ENCODE results near the gene CCL19. TPM values are rescaled to one million over a fixed set of nuclear protein-coding genes. Genes with fewer than 3 reads are reported as not detected.

The CCL19 gene
- total RNA-seq, 1 experiment from 2014 or later: not detected

GRCh38 chr9:34646211-34647083 is 44.6 kb downstream of the CCL19 start, which contains the start of gene GALT:
Gene GALT, plus strand, starts transcription at chr9:34646675. Its CDS starts 30 bp downstream, at chr9:34646705.
- CTCF ChIA-PET: interaction anchor here (0.6 to 1.6 kb wide), 4 partner anchors 9 to 56 kb away, joined by 3 to 5 read pairs (median 3); partner anchors contain the start of gene SIGMAR1
- Histone ChIP-seq H3K4me1 (ENCODE audit: insufficient read depth, low read length) (peaks cover 13% of the 10 kb centered on the region; the same call in 1 of the 2 replicates), H3K36me3 (ENCODE audit: low read depth, low read length) (no peaks in the 10 kb centered on the region), H3K4me3 (ENCODE audit: low read length) (peak within 1 kb of the TSS; percentile 81), H3K27ac (ENCODE audit: low read length) (no peak within 1 kb of the TSS), H3K9me3 (ENCODE audit: low read length) (no peaks in the 10 kb centered on the region), H3K79me2 (ENCODE audit: low read length) (peaks cover 10% of the 10 kb centered on the region; the same call in 1 of the 2 replicates), H2AFZ (ENCODE audit: low read length) (peak within 1 kb of the TSS; percentile 67), H3K27me3 (ENCODE audit: low read length) (no peaks in the 10 kb centered on the region), H3K4me2 (ENCODE audit: low read length) (peak within 1 kb of the TSS; percentile 92), H3K9me2 (replicated peaks; ENCODE audit: low read length) (no peaks in the 10 kb centered on the region), H4K20me1 (ENCODE audit: low read length) (no peaks in the 10 kb centered on the region), H3K9ac (ENCODE audit: low read length) (peak within 1 kb of the TSS; percentile 77), H3F3A (ENCODE audit: low read length, unreplicated experiment) (no peaks in the 10 kb centered on the region)
- BruUV-seq (replicated peaks): TSS peak; percentile 49
- intact Hi-C loops (cut with micrococcal nuclease): no loop called here
- DNase-seq: peak; percentile 67
- POLR2A ChIA-PET (ENCODE audit: unreplicated experiment): interaction anchor here (1.3 kb wide), 1 partner anchor 9 kb away, joined by 3 read pairs; the partner anchor contains the start of gene SIGMAR1
- no peak for TF ChIP-seq EZH2phosphoT487 (IDR thresholded peaks at IDR 0.05; ENCODE audit: borderline replicate concordance, low read length)
- TF ChIP-seq CTCF (conservative IDR thresholded peaks at IDR 0.05; ENCODE audit: low read depth, low read length): peak; percentile 51
- peak; percentile 73 for ATAC-seq

- Histone ChIP-seq H2AFZ (ENCODE audit: low read length) (no peak overlapping the region), H3K4me2 (ENCODE audit: low read length) (no peak overlapping the region), H3K9ac (ENCODE audit: low read length) (no peak overlapping the region), H4K20me1 (ENCODE audit: low read length) (no peaks in the 10 kb centered on the region), H3K9me3 (ENCODE audit: low read length) (no peaks in the 10 kb centered on the region), H3K79me2 (ENCODE audit: low read length) (peaks cover 10% of the 10 kb centered on the region; the same call in 1 of the 2 replicates), H3K9me2 (replicated peaks; ENCODE audit: low read length) (no peaks in the 10 kb centered on the region), H3K36me3 (ENCODE audit: low read depth, low read length) (no peaks in the 10 kb centered on the region), H3K4me1 (ENCODE audit: insufficient read depth, low read length) (peaks cover 12% of the 10 kb centered on the region; the same call in 1 of the 2 replicates), H3F3A (ENCODE audit: low read length, unreplicated experiment) (no peaks in the 10 kb centered on the region), H3K4me3 (ENCODE audit: low read length) (no peak overlapping the region), H3K27me3 (ENCODE audit: low read length) (no peaks in the 10 kb centered on the region), H3K27ac (ENCODE audit: low read length) (no peak overlapping the region)
- ChIA-PET POLR2A (ENCODE audit: unreplicated experiment) (no interaction called here), CTCF (no interaction called here)
- ATAC-seq (no peak), DNase-seq (no peak)
- intact Hi-C loops (cut with micrococcal nuclease): no loop called here
- TF ChIP-seq CTCF (conservative IDR thresholded peaks at IDR 0.05; ENCODE audit: low read depth, low read length) (no peak), EZH2 (IDR thresholded peaks at IDR 0.05; ENCODE audit: low read length, unreplicated experiment) (no peak), EZH2phosphoT487 (IDR thresholded peaks at IDR 0.05; ENCODE audit: borderline replicate concordance, low read length) (no peak)
- BruUV-seq (replicated peaks): no TSS peak
Measured at GRCh38 chr9:34644766-34645314, 46.2 kb downstream of the CCL19 start.
